GM06990 (cell line): ENCODE measurements around the gene CCNJ.

Experiments used
- DNase-seq: peaks from one replicate; pipeline ENCODE4 v3.0.0-alpha.2; 2011; ENCODE audit not compliant: insufficient read length; ENCODE audit errors: extremely low read depth
- H3K27me3 ChIP-seq: replicated peaks from 2 replicates; pipeline ENCODE4 v1.6.0; 2011; ENCODE audit warnings: low read length; ENCODE audit not compliant: control insufficient read depth, insufficient read depth
- H3K36me3 ChIP-seq: 2 replicates; pipeline ENCODE4 v1.5.1; 2011; ENCODE audit warnings: low read length; ENCODE audit not compliant: control insufficient read depth, insufficient read depth
- H3K4me3 ChIP-seq: replicated peaks from 2 replicates; pipeline ENCODE4 v1.5.1; 2011; ENCODE audit warnings: low read depth, mild to moderate bottlenecking, control low read depth, low read length
- CTCF ChIP-seq: IDR thresholded peaks from 2 replicates; pipeline ENCODE4 v1.5.1; 2011; ENCODE audit warnings: low read length, control low read depth, mild to moderate bottlenecking, inconsistent platforms; ENCODE audit not compliant: insufficient read depth, poor library complexity, severe bottlenecking

CCNJ gene

GRCh38 chr10:96021332-96021731 is 22.1 kb upstream of the CCNJ start:
- no peak for TF ChIP-seq CTCF
- Histone ChIP-seq H3K27me3 (no peaks in the 10 kb centered on the region), H3K4me3 (no peak overlapping the region), H3K36me3 (no peaks in the 10 kb centered on the region)
- DNase-seq = no peak

GRCh38 chr10:96022739-96023138 is 20.6 kb upstream of the CCNJ start:
- Histone ChIP-seq H3K4me3 (no peak overlapping the region), H3K27me3 (no peaks in the 10 kb centered on the region), H3K36me3 (no peaks in the 10 kb centered on the region)
- TF ChIP-seq CTCF = no peak
- no peak for DNase-seq

GRCh38 chr10:96023168-96023567 is 20.2 kb upstream of the CCNJ start:
- DNase-seq = no peak
- Histone ChIP-seq H3K27me3 (no peaks in the 10 kb centered on the region), H3K36me3 (no peaks in the 10 kb centered on the region), H3K4me3 (no peak overlapping the region)
- no peak for TF ChIP-seq CTCF

- Histone ChIP-seq H3K4me3 (no peak overlapping the region), H3K36me3 (no peaks in the 10 kb centered on the region), H3K27me3 (no peaks in the 10 kb centered on the region)
- TF ChIP-seq CTCF = peak; percentile 38
- peak; percentile 22 for DNase-seq
These were observed 17.8 kb upstream of the CCNJ start for GRCh38 chr10:96025566-96025965.

- TF ChIP-seq CTCF = no peak
- Histone ChIP-seq H3K4me3 (no peak overlapping the region), H3K36me3 (no peaks in the 10 kb centered on the region), H3K27me3 (no peaks in the 10 kb centered on the region)
- no peak for DNase-seq
These were observed 8.8 kb upstream of the CCNJ start for GRCh38 chr10:96034625-96035024.

GRCh38 chr10:96038476-96039387 is 4.7 kb upstream of the CCNJ start:
- H3K4me3 ChIP-seq = no peak overlapping the region
- no peaks in the 10 kb centered on the region for H3K27me3 ChIP-seq
- TF ChIP-seq CTCF = no peak
- H3K36me3 ChIP-seq = no peaks in the 10 kb centered on the region
- DNase-seq = no peak
